NCI-H526 treated with DMSO at 0.1 percent for 48 hours (cell line): ENCODE data around the gene ASCC1.
A peak's percentile ranks its signal among the peaks of the same experiment; 100 is the strongest.

Experiments
- DNase-seq: peaks from one replicate; lab custom pipeline; 2025; lab: John Stamatoyannopoulos, UW

The ASCC1 gene

DNA sequence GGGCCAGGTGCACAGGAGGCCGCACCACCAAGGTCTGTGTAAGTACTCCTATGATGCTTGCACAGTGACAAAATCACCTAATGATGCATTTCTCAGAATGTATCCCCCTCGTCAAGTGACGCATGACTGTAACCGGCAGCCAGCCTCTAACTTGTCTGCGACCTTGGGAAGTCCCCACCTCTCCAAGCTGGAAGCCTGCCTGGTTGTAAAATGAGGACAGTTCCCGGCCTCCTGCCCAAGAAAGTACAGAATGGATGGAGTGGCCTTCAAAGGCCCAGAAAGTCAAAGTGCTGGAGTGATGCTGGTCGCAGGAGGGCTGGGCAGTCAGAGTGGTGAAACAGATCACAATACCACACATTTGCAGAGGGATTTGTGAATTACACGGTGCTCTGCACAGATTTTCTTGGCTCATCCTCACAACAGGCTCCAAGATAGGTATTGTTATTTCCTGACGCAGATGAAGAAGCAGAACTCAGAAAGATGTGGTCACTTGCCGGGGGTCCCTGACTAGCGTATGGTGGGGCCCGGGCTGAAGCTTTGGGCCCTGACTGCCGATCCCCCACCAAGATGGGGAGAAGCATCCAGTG, 150.5 kb downstream of the ASCC1 start:
- DNase-seq = no peak

DNA sequence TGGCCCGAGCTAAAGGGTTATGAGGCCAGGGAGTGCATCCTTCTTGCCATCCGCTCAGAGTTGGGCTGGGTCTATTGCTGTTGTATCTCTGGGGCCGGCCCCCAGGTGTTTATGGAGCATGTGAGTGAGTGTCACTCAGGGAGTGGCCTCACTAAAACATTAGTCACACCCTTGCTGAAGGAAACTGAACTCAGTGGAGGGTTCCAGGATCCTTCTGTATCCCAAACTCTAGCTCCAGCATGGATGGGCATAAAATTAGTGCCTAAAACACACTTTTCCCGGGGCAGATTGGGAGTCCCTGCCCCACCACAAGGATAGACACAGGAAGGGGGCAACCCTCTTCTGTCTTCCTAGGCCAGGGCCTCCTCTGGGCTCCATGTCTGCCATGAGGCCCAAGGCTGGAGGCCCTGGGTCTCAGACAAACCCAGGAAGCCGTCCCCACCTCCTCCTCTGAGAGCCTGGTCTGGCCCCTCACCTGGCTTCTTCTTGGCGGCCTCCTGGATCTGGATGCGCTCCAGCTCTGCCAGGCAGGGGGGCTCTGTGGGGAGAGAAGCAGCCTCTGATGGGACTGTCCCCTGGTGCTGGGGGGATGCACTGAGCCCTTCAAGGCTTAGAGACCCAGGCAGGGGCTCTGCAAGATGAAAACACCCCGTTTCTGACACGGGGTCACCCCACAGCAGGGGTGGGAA, 152.2 kb downstream of the ASCC1 start:
- no peak for DNase-seq

GRCh38 chr10:72062832-72063702, 153.0 kb downstream of the ASCC1 start:
- no peak for DNase-seq

DNA sequence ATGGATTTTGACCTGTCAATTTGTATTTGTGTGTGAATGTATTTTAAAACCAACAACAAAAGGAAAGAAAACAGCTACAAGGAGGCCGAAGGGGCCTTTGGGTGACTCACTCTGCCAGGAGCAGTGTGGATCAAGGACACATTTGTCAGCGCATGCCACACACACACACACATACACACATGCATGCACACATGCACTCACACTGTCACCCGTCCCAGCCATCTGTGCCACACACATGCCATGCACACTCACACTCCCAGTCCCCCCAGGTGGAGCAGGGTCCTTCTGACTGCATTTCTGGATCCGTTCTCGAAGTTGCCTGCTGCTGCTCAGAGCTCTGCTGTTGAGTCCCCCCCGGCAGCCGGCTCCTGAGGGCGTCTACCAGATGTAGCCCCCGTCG, 153.7 kb downstream of the ASCC1 start:
- DNase-seq = no peak

- DNase-seq = no peak
These were observed 154.1 kb downstream of the ASCC1 start for GRCh38 chr10:72061930-72062329.

GRCh38 chr10:72061491-72061890, 154.6 kb downstream of the ASCC1 start:
- no peak for DNase-seq

DNA sequence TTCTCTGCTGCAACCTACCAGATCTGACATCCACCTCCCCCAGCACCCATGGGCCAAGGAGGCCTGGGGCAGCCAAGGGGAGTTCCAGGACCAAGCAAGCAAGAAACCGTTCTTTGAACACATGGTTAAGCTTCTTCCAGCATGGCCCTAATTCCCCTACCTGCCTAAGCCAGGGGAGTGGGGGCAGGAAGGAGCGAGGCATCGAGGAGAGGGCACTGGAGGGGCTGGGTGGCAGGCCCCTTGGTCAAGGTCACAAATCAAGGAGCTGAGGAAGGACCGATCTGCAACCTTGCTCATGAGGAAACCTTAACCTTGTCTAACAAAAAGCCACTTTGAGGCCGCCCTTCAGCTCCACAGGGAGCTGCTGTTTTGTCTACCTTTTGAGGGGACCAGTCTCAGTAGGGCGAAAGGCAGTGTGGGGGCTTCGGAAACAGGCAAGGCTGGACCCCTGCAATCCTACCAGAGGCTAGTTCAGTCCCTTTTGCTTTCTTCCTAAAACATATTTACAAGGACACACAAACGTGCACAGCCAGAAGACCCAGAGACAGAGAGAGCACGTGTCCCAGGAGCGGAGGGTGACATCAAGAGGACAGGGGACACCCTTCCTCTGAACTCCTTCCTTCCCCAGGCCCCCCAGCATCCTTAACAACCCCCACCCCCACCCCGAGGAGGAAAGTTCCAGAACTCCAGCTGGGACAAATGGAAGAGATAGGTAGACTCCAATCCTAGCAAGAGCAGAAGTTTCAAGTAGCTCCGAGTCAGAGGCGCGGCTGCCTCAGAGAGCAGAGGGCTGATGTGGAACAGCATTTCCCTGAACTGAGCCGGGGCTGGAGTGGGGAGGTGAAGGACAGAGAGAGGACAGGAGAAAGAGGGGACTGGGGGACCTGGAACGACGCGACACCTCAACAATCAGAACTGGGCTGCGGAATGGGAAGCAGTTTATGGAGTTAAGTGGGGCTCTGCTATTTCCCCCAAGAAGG, 155.9 kb downstream of the ASCC1 start:
- no peak for DNase-seq

DNA sequence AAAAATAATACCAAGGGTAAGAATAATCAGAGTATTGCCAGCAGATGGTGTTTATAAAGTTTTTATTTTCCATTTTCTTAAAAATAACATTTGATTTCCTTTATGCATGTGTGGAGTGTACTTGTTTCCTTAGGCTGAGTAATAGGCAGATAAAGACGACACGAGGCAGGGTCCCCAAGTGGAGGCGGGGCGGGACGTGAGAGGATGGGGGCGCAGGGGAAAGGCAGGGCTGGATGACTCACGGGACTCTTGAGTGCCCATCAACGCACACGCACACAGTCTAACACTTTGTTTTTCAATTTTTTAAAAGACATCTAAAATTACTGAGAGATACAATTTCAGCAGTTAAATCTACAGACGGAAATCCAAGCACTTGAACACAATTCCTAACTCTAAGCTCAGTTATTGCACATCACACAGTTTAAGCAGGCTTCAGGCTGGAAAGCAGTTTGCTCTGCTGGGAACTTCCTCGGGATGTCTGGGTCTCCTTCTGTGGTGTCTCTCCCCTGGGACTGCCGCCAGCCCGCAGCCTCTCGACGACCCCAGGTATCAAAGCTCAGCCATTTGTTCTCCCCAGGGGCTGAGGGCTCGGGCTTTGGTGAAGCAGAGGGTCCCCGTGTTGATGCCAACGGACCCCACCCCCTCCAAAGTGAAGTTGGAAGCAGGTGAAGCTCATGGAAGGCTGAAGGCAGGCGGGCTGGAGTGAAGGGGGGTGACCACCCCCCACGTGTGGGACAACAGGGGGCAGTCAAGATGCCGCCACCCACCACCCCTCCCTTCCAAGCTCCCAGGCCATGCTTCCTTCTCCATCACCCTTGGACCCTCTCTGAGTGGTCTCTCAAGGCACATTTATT, 156.9 kb downstream of the ASCC1 start:
- DNase-seq = no peak

DNA sequence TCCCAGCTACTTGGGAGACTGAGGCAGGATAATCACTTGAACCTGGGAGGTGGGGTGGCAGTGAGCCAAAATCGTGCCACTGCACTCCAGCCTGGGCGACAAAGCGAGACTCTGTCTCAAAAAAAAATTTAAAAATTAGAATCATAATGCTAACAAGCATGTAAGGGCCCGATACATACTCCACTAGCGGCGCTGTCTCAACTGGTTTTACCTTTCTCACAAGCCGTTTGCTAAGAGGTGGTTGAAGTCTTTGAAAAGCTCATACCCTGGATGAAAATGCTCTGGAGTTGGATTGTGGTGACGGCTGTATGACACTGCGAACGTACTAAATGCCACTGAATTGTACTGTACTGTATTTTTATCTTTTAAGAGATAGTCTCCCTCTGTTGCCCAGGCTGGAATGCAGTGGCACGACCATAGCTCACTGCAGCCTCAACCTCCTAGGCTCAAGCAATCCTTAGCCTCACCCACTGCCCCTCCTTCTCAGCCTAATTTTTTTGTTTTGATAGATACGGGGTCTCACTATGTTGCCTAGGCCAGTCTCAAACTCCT, 157.7 kb downstream of the ASCC1 start:
- no peak for DNase-seq

- no peak for DNase-seq
These were observed 158.9 kb downstream of the ASCC1 start for GRCh38 chr10:72056932-72057751.

DNA sequence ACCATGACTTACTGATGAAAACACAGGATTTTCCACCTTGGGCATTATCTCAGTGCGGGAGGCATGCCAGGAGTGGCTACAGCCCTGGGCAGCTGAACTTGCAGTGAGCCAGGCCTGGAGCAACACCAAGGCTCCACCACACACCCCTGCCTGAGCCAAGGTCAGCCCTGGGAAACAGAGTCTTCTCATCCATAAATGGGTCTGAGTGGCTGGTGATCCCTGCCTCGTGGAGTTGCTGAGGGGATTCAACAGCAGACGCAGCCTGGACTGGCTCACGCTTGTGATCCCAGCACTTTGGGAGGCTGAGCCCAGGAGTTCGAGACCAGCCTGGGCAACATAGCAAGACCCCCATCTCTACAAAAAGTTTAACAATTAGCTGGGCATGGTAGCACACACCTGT, 160.0 kb downstream of the ASCC1 start:
- DNase-seq = no peak

GRCh38 chr10:72053690-72054089, 162.4 kb downstream of the ASCC1 start:
- DNase-seq = no peak

DNA sequence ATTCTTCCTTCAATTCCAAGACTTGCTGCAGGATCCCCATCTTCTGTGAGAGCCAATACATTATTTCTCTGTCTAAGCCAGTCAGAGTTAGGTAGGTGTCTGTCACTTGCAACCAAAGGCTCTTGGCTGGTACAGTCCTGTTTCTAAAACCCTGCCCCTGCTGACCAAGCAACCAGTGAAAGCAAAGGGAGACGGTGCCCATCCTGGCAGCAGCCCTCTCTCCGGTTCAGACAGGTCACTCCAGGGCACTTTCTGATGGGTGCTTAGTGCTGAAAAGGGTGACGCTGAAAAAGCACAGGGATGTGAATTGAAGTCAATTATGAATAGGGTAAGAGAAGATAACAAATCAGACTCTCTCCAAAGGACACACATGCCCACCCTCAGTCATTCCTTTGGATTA, 165.2 kb downstream of the ASCC1 start:
- DNase-seq = no peak

DNA sequence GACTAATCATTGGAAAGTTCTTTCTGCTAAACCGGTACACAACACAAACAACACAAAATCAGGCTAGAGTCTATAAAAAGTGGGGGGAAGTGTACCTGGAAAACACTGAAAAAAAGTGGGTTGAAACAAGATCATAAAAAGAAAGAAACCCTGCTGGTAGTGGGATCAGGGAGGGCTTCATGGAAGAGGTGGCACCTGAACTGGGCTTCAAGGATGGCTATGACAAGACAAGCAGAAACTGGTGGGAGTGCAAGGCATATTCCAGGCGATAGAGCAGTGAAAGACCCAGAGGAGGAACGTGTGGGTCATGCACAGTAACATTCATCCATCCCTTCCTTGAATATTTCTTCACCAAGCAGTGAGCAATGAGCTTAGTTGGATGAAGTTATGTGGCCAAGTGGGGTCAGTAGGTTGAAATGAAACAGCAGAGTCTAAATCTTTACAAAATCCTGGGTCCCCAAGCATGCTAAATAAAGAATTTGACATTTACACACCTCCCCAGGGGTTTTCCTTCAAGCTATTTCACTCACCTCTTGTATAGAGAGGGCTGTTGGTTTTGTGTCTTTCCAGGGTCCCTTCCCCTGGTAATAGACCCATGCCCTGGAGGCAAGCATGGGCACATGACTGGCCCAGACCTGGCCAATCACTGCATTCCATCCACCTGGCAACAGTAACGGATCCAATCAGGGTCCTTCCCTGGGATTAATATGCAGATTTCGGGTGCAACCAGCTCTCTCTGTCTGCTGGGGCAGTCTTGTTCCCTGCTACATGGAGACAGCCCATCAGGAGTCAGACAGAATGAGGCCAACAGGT, 165.9 kb downstream of the ASCC1 start:
- no peak for DNase-seq

DNA sequence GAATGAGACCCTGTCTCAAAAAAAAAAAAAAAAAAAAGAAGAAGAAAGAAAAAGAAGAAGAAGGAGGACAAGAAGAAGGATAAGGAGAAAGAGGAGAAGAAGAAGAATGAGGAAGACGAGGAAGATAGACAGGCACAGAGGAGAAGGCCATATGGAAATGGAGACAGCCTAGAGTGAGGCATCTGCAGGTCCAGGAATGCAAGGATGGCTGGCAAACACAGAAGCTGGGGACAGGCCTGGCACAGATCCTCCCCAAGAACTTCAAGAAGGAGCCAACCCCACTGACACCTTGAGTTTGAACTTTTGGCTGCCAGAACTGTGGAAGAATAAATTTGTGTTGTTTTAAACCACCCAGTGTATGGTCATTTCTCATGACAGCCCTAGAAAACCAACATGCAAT, 166.6 kb downstream of the ASCC1 start:
- DNase-seq = no peak

GRCh38 chr10:72048450-72049124, 167.5 kb downstream of the ASCC1 start:
- DNase-seq = peak; percentile 73
